ENCODE results near the gene PEX26.

DNA sequence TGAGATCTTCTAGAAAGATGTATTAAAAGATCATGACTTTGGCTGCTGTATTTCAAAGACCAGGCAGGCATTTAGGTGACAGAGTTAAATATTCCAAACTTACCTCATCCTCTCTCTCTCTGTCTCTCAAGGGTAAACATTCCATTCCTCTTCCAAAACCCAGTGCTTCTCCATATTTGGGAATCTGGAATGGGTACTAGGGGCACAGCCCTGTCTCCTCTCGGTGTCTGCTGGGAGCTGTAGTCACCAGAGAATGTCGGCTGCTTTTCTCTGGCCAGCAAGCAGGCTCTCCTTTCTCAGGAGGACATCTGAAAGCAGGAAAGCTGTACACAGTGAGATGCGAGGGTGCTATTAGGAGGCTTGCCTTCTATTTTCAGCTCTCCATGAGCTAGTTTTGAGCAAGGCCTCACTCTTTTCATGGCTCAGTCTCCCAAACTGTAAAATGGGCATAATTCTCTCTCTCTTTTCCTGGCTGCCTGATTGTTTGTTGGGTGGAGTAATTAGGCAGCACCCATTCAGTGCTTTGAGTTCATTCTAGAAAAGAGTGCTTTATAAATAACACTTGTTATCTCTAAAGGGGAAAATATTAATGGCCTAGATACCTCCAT is 9.3 kb upstream of the PEX26 start:
- TF ChIP-seq GATA2 (IDR thresholded peaks at IDR 0.05; ENCODE audit: low read depth, low read length) (no peak), GATA3 (IDR thresholded peaks at IDR 0.05; ENCODE audit: low read depth, low read length) (no peak)

Data from SH-SY5Y (cell line).